ENCODE measurements around the gene FAM13A. TPM values are rescaled to one million over a fixed set of nuclear protein-coding genes. Genes with fewer than 3 reads are reported as not detected.
A peak's percentile ranks its signal among the peaks of the same experiment; 100 is the strongest.

Gene FAM13A
- total and polyA plus RNA-seq, 11 donors = 3.7 to 30.4 (median 11.5) TPM

- 58 to 73% (median 60%) methylated on average over 5 of the region's 5 CpGs for WGBS, 4 donors
- Histone ChIP-seq H3K36me3 (peaks cover 0 to 8% (median 0%) of the 10 kb centered on the region in 9 donors), H3K9me3 (no peaks in the 10 kb centered on the region), H3K4me1 (peaks cover 0 to 42% (median 17%) of the 10 kb centered on the region in 12 donors), H3K27me3 (no peaks in the 10 kb centered on the region), H3K4me3 (no peak overlapping the region), H3K27ac (peak overlapping the region in 7 of 12 donors; percentile 23 to 74 (median 29))
- intact Hi-C loops (cut with DNase I) = loop anchor here in 1 of 10 donors (10.0 kb wide), 1 partner anchor 99 kb away; no protein-coding TSS in a partner anchor
- TF ChIP-seq POLR2A (IDR thresholded peaks at IDR 0.05) = no peak
- no peak for TF ChIP-seq CTCF (IDR thresholded peaks at IDR 0.05)
- ATAC-seq = peak; percentile 49 to 85 (median 82)
- DNase-seq = peak in 3 of 5 donors; percentile 15 to 29 (median 20)
Measured at GRCh38 chr4:88803600-88804096, 253.3 kb downstream of the FAM13A start.

- ATAC-seq (peak; percentile 28 to 38 (median 34)), DNase-seq (no peak)
- Histone ChIP-seq H3K27ac (peak overlapping the region in 3 of 12 donors; percentile 7 to 74 (median 18)), H3K36me3 (peaks cover 0 to 17% (median 0%) of the 10 kb centered on the region in 9 donors), H3K27me3 (no peaks in the 10 kb centered on the region), H3K9me3 (no peaks in the 10 kb centered on the region), H3K4me3 (no peak overlapping the region), H3K4me1 (peaks cover 0 to 32% (median 16%) of the 10 kb centered on the region in 12 donors)
- 88 to 89% (median 88%) methylated on average over 8 of the region's 8 CpGs for whole genome bisulfite sequencing, 4 donors
- intact Hi-C loops (cut with DNase I) = loop anchor here in 1 of 10 donors (10.0 kb wide), 1 partner anchor 98 kb away; no protein-coding TSS in a partner anchor
- TF ChIP-seq POLR2A (IDR thresholded peaks at IDR 0.05) (no peak), CTCF (IDR thresholded peaks at IDR 0.05) (no peak)
Measured at GRCh38 chr4:88802585-88803286, 254.2 kb downstream of the FAM13A start.

- TF ChIP-seq CTCF (IDR thresholded peaks at IDR 0.05) = no peak
- no peak for TF ChIP-seq POLR2A (IDR thresholded peaks at IDR 0.05)
- no peak for DNase-seq
- Histone ChIP-seq H3K36me3 (peaks cover 0 to 17% (median 0%) of the 10 kb centered on the region in 9 donors), H3K27ac (no peak overlapping the region), H3K27me3 (no peaks in the 10 kb centered on the region), H3K4me3 (no peak overlapping the region), H3K4me1 (peaks cover 0 to 32% (median 10%) of the 10 kb centered on the region in 12 donors), H3K9me3 (peaks cover 0 to 3% (median 0%) of the 10 kb centered on the region in 12 donors)
- intact Hi-C loops (cut with DNase I) = loop anchor here in 1 of 10 donors (10.0 kb wide), 1 partner anchor 97 kb away; no protein-coding TSS in a partner anchor
- no peak for ATAC-seq
- 39 to 68% (median 63%) methylated on average over 1 of the region's 1 CpG for WGBS, 4 donors
Measured at GRCh38 chr4:88802138-88802537, 254.8 kb downstream of the FAM13A start.

- ATAC-seq (no peak), DNase-seq (no peak)
- H3K9me3 ChIP-seq = peaks cover 0 to 9% (median 0%) of the 10 kb centered on the region in 12 donors
- no peaks in the 10 kb centered on the region for H3K27me3 ChIP-seq
- H3K4me1 ChIP-seq = peaks cover 0 to 27% (median 9%) of the 10 kb centered on the region in 12 donors
- peaks cover 0 to 17% (median 0%) of the 10 kb centered on the region in 9 donors for H3K36me3 ChIP-seq
- no peak for TF ChIP-seq POLR2A (IDR thresholded peaks at IDR 0.05)
- TF ChIP-seq CTCF (IDR thresholded peaks at IDR 0.05) = no peak
- H3K27ac ChIP-seq = no peak overlapping the region
- 94 to 98% (median 97%) methylated on average over 1 of the region's 1 CpG for WGBS, 4 donors
- intact Hi-C loops (cut with DNase I) = loop anchor here in 3 of 10 donors (5.0 to 10.0 kb wide), 3 partner anchors 85 to 98 kb away; no protein-coding TSS in a partner anchor
- no peak overlapping the region for H3K4me3 ChIP-seq
Measured at GRCh38 chr4:88799900-88800299, 257.1 kb downstream of the FAM13A start.

All from heart left ventricle (tissue), 16 donors.